GM23338 (cell line): ENCODE measurements around the gene HEXB. TPM values are rescaled to one million over a fixed set of nuclear protein-coding genes. Genes with fewer than 3 reads are reported as not detected.
A peak's percentile ranks its signal among the peaks of the same experiment; 100 is the strongest.

Source experiments
- ATAC-seq: fragments of 200-7000 bp; cut with Tn5 transposase; 3 replicates; pipeline ENCODE4 v1.9.1; 2020
- DNase-seq: peaks from one replicate; pipeline ENCODE4 v3.0.0-alpha.2; 2015; ENCODE audit warnings: low spot score
- H2AFZ ChIP-seq: fragments of 200-600 bp; sonication (generic); 2 replicates; pipeline ENCODE4 v1.8.0; 2016; ENCODE audit warnings: antibody characterized with exemption, mild to moderate bottlenecking, moderate library complexity
- H3F3A ChIP-seq: fragments of 200-600 bp; sonication (generic); replicated peaks from 2 replicates; pipeline ENCODE4 v1.8.0; 2017; ENCODE audit warnings: antibody characterized with exemption, mixed run types, low read depth
- H3K27ac ChIP-seq: fragments of 200-600 bp; sonication (generic); 2 replicates; pipeline ENCODE4 v1.6.1; 2016; ENCODE audit warnings: low read depth
- H3K27me3 ChIP-seq: fragments of 200-600 bp; sonication (generic); 2 replicates; pipeline ENCODE4 v1.8.0; 2016; ENCODE audit warnings: mild to moderate bottlenecking, mixed run types, moderate library complexity; ENCODE audit not compliant: insufficient read depth
- H3K36me3 ChIP-seq: fragments of 200-600 bp; sonication (generic); 2 replicates; pipeline ENCODE4 v1.8.0; 2016; ENCODE audit warnings: mild to moderate bottlenecking; ENCODE audit not compliant: insufficient read depth
- H3K4me1 ChIP-seq: fragments of 200-600 bp; sonication (generic); 2 replicates; pipeline ENCODE4 v1.8.0; 2016; ENCODE audit warnings: mild to moderate bottlenecking, moderate library complexity; ENCODE audit not compliant: insufficient read depth
- H3K4me2 ChIP-seq: fragments of 200-600 bp; sonication (generic); 2 replicates; pipeline ENCODE4 v1.7.1; 2017; ENCODE audit warnings: mixed run types
- H3K4me3 ChIP-seq: fragments of 200-600 bp; sonication (generic); 2 replicates; pipeline ENCODE4 v1.6.1; 2016; ENCODE audit warnings: mixed run types
- H3K79me2 ChIP-seq: fragments of 200-600 bp; sonication (generic); replicated peaks from 2 replicates; pipeline ENCODE4 v1.8.0; 2017; ENCODE audit warnings: mild to moderate bottlenecking; ENCODE audit not compliant: insufficient read depth
- H3K9me2 ChIP-seq: fragments of 200-600 bp; sonication (generic); 2 replicates; pipeline ENCODE4 v1.8.0; 2017; ENCODE audit not compliant: insufficient read depth
- H4K20me1 ChIP-seq: fragments of 200-600 bp; sonication (generic); replicated peaks from 2 replicates; pipeline ENCODE4 v1.8.0; 2017; ENCODE audit warnings: mild to moderate bottlenecking; ENCODE audit not compliant: insufficient read depth
- H3K27ac Mint-ChIP-seq: 2 replicates; pipeline ENCODE4 v1.8.0; 2020; ENCODE audit warnings: inconsistent platforms, mild to moderate bottlenecking, moderate library complexity, mixed read lengths
- H3K27me3 Mint-ChIP-seq: 3 replicates; pipeline ENCODE4 v1.8.0; 2022; ENCODE audit warnings: low read depth, mild to moderate bottlenecking, moderate library complexity, mixed read lengths, inconsistent platforms; ENCODE audit not compliant: insufficient read depth, poor library complexity
- H3K36me3 Mint-ChIP-seq: 3 replicates; pipeline ENCODE4 v1.8.0; 2021; ENCODE audit warnings: low read depth, mild to moderate bottlenecking, inconsistent platforms, moderate library complexity, mixed read lengths
- H3K4me1 Mint-ChIP-seq: 3 replicates; pipeline ENCODE4 v1.8.0; 2020; ENCODE audit warnings: mild to moderate bottlenecking, inconsistent platforms, mixed read lengths
- H3K4me3 Mint-ChIP-seq: 3 replicates; pipeline ENCODE4 v1.8.0; 2021; ENCODE audit warnings: moderate library complexity, mild to moderate bottlenecking, inconsistent platforms, mixed read lengths
- H3K9me3 Mint-ChIP-seq: 3 replicates; pipeline ENCODE4 v1.8.0; 2020; ENCODE audit warnings: moderate library complexity, mild to moderate bottlenecking, inconsistent platforms, mixed read lengths
- CREB1 ChIP-seq: fragments of 250-450 bp; sonication (Bioruptor Pico); IDR thresholded peaks from 2 replicates; pipeline ENCODE4 v1.5.0; 2020; ENCODE audit warnings: low read depth, mild to moderate bottlenecking, moderate library complexity
- CTCF ChIP-seq, 2 experiments: fragments of 200-600 bp in 1 of 2; sonication (generic) in 1 of 2; conservative IDR thresholded peaks; 2 replicates each; pipeline versions ENCODE4 v1.5.1 to v1.6.1; 2016 to 2017; ENCODE audit warnings: antibody characterized with exemption in 2 of 2, low read depth in 2 of 2, mild to moderate bottlenecking in 2 of 2, moderate library complexity in 1 of 2
- ETS1 ChIP-seq: IDR thresholded peaks from 2 replicates; pipeline ENCODE4 v1.6.1; 2016; ENCODE audit warnings: antibody characterized with exemption
- EZH2 ChIP-seq: fragments of 200-600 bp; sonication (generic); IDR thresholded peaks from one replicate; pipeline ENCODE4 v1.8.0; 2017; ENCODE audit warnings: antibody characterized with exemption, mild to moderate bottlenecking, low read depth; ENCODE audit not compliant: unreplicated experiment
- REST ChIP-seq: IDR thresholded peaks from one replicate; pipeline ENCODE4 v1.6.1; 2018; ENCODE audit warnings: antibody characterized with exemption; ENCODE audit not compliant: unreplicated experiment
- STAT1 ChIP-seq: IDR thresholded peaks from one replicate; pipeline ENCODE4 v1.6.1; 2016; ENCODE audit warnings: antibody characterized with exemption; ENCODE audit not compliant: unreplicated experiment
- ZNF462 ChIP-seq: fragments of 250-450 bp; sonication (Bioruptor Pico); IDR thresholded peaks from 2 replicates; pipeline ENCODE4 v1.5.0; 2020; ENCODE audit warnings: mild to moderate bottlenecking, moderate library complexity
- polyA plus RNA-seq: library from polyadenylated mRNA; unstranded; fragments of >200 nt; fragmentation: Nextera tagmentation; extraction: Ambion mirVana; gene quantifications from 2 replicates; pipeline ENCODE4 v1.2.1, GENCODE V29; 2016
- total RNA-seq: library from RNA; depleted of rRNA; stranded (reverse); fragments of >200 nt; shearing (Covaris generic); gene quantifications from 2 replicates; pipeline ENCODE4 v1.2.3, GENCODE V29; 2014

HEXB gene
- total and polyA plus RNA-seq, 2 experiments from 2014 or later = 49.2 to 70.8 TPM

- TF ChIP-seq REST = no peak
These were observed 19.8 kb upstream of the HEXB start (continued) for GRCh38 chr5:74665273-74665672.

GRCh38 chr5:74665816-74666215, 19.2 kb upstream of the HEXB start:
- ATAC-seq (no peak), DNase-seq (no peak)
- Histone ChIP-seq H3K9me2 (no peaks in the 10 kb centered on the region), H3K4me1 (no peaks in the 10 kb centered on the region), H3K4me3 (no peak overlapping the region), H3K27ac (no peak overlapping the region), H3K27me3 (no peaks in the 10 kb centered on the region), H4K20me1 (no peaks in the 10 kb centered on the region), H3K79me2 (no peaks in the 10 kb centered on the region), H3K4me2 (no peak overlapping the region), H3K36me3 (no peaks in the 10 kb centered on the region), H3F3A (no peaks in the 10 kb centered on the region), H2AFZ (no peak overlapping the region)
- TF ChIP-seq ETS1 = no peak
- peaks cover 13% of the 10 kb centered on the region for H3K9me3 Mint-ChIP-seq
- no peak overlapping the region for H3K4me3 Mint-ChIP-seq
- H3K27ac Mint-ChIP-seq = no peak overlapping the region
- no peaks in the 10 kb centered on the region for H3K27me3 Mint-ChIP-seq
- peaks cover 4% of the 10 kb centered on the region; the same call in 1 of the 3 replicates for H3K36me3 Mint-ChIP-seq
- H3K4me1 Mint-ChIP-seq = peaks cover 3% of the 10 kb centered on the region; the same call in 2 of the 3 replicates

GRCh38 chr5:74667396-74667795, 17.6 kb upstream of the HEXB start:
- Histone ChIP-seq H3K36me3 (no peaks in the 10 kb centered on the region), H4K20me1 (no peaks in the 10 kb centered on the region), H3K79me2 (no peaks in the 10 kb centered on the region), H3K4me3 (no peak overlapping the region), H3K4me2 (no peak overlapping the region), H3F3A (no peaks in the 10 kb centered on the region), H3K9me2 (no peaks in the 10 kb centered on the region), H3K27ac (no peak overlapping the region), H3K27me3 (no peaks in the 10 kb centered on the region), H3K4me1 (no peaks in the 10 kb centered on the region), H2AFZ (0 out of 2 replicates have a peak overlapping the region, but pooled peaks have one; percentile 53)
- no peak overlapping the region for H3K4me3 Mint-ChIP-seq
- H3K27me3 Mint-ChIP-seq = no peaks in the 10 kb centered on the region
- H3K36me3 Mint-ChIP-seq = peaks cover 4% of the 10 kb centered on the region; the same call in 1 of the 3 replicates
- H3K4me1 Mint-ChIP-seq = peaks cover 3% of the 10 kb centered on the region; the same call in 2 of the 3 replicates
- peaks cover 17% of the 10 kb centered on the region for H3K9me3 Mint-ChIP-seq
- ATAC-seq = no peak
- DNase-seq = no peak
- no peak overlapping the region for H3K27ac Mint-ChIP-seq
- TF ChIP-seq ZNF462 (CRISPR knock-in tag) = no peak
- no peak for TF ChIP-seq CREB1 (CRISPR knock-in tag)
- TF ChIP-seq EZH2 = no peak
- no peak for TF ChIP-seq CTCF (conservative IDR thresholded peaks at IDR 0.05; ENCODE audit: low read depth in 2 of 2)
- TF ChIP-seq STAT1 = no peak
